WI38 (cell line): ENCODE measurements around the gene CACNA2D2.

ENCODE experiments used
- H3K4me3 ChIP-seq: 2 replicates; pipeline ENCODE4 v1.5.1; 2011; ENCODE audit warnings: low read depth, mild to moderate bottlenecking, control low read depth, low read length
- CTCF ChIP-seq: IDR thresholded peaks from 2 replicates; pipeline ENCODE4 v1.5.1; 2012; ENCODE audit warnings: low read depth, mild to moderate bottlenecking, control low read depth, low read length

CACNA2D2 gene

GRCh38 chr3:50508821-50509220, 5.4 kb upstream of the CACNA2D2 start:
- H3K4me3 ChIP-seq = no peak overlapping the region
- TF ChIP-seq CTCF = no peak

DNA sequence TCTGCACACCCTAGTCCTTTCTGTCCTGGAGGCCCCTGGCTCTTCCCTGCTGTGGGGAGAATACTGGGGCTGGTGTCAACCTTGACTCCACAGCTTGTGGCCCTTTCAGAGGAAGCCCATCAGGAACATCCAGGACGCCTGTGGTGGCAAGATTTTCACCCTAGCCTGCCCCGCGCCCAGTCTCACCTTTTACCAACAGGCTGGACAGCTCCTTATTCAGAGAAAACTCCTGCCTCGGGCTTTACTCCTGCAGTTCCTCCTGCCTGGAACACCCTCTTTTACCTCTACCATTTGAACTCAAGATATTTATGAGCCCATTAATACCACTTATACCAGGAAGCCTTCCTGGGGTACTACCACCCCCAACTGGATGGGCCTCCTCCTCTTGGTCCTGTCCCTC, 2.7 kb upstream of the CACNA2D2 start:
- no peak overlapping the region for H3K4me3 ChIP-seq
- no peak for TF ChIP-seq CTCF

GRCh38 chr3:50504681-50505080, 1.2 kb upstream of the CACNA2D2 start:
- no peak overlapping the region for H3K4me3 ChIP-seq
- no peak for TF ChIP-seq CTCF

DNA sequence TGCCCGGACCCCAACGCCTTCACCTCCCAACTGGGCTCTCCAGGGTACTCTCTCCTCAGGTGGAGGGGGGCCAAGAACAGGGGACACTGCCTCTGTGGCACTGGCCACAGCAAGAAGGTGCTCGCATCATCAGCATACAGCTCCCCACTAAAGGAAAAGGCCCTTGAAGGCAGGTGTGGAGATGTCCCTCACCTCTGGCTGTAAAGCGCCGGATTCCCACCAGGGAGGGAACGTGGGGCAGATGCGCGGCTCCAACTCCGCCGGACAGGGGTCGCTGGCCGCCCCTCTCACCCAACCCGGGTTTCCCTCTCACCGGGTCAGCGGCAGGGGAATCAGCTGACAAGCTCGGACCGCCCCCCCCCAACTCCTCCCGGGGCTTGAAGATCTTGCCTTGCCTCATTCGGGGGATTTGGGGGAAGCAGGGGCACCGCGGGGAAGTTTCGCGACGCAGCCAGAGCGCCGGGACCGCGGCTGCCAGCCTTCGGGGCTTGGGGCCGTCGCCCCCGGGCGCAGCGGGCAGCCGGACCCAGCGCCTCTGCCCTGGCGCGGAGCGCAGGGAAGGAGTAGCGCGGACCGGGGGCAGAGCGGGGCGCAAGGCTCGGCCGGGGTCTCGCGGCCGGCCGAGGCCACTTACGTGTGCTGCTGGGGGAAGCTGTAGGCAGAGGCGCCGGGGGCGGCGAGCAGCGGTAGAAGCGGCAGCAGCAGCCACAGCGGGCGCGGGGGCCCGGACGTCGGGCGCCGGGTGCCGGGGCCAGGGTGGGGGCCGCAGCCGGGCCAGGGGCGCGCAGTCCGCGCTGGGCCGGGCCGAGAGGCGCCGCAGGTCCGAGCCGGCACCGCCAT, 630 bp downstream of the CACNA2D2 start:
- TF ChIP-seq CTCF = no peak
- H3K4me3 ChIP-seq = no peak overlapping the region

DNA sequence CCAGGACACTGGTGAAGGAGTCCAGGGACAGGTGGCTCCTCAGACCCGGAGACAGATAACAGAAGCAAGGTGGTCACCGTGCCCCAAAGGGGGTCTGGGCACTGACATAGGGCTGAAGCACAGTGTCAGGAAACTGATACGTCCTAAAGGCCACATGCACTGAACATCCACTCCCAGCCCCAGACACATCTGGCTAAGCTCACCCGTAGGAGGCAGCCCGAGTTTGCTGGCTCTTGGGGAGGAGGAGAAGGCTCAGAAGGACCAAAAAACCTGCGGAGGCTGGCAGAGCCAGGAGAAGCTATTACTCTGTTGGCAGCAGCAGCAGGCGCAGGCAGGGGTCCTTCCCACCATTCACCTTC, 1.2 kb downstream of the CACNA2D2 start:
- no peak overlapping the region for H3K4me3 ChIP-seq
- TF ChIP-seq CTCF = no peak

- no peak overlapping the region for H3K4me3 ChIP-seq
- TF ChIP-seq CTCF = no peak
Measured at GRCh38 chr3:50495609-50496423, 7.6 kb downstream of the CACNA2D2 start.

GRCh38 chr3:50494126-50494525, 9.3 kb downstream of the CACNA2D2 start:
- H3K4me3 ChIP-seq = no peak overlapping the region
- TF ChIP-seq CTCF = no peak
